NCI-H82 treated with DMSO at 0.1 percent for 48 hours (cell line): ENCODE measurements around the gene OTUD5.
A peak's percentile ranks its signal among the peaks of the same experiment; 100 is the strongest.
"Not testable (repeated sequence)": the region's sequence is repeated elsewhere in the genome, so short reads cannot be mapped to it uniquely, and the experiment has no call there.

Experiments used
- DNase-seq: peaks from one replicate; lab custom pipeline; 2025; ENCODE audit not compliant: unreplicated experiment; lab: John Stamatoyannopoulos, UW

OTUD5 gene

GRCh38 chrX:48891402-48892288 is 65.8 kb downstream of the OTUD5 start:
- peak; percentile 72 for DNase-seq

GRCh38 chrX:48890934-48891401 is 66.4 kb downstream of the OTUD5 start:
- no peak for DNase-seq

GRCh38 chrX:48890296-48890925 is 67.0 kb downstream of the OTUD5 start:
- peak; percentile 43 for DNase-seq

GRCh38 chrX:48886586-48886985 is 70.8 kb downstream of the OTUD5 start:
- DNase-seq = not testable (repeated sequence)

- no peak for DNase-seq
Measured at GRCh38 chrX:48883729-48884128, 73.7 kb downstream of the OTUD5 start.

GRCh38 chrX:48876944-48877343 is 80.5 kb downstream of the OTUD5 start:
- not testable (repeated sequence) for DNase-seq
